ENCODE data around the gene DRP2. TPM values are rescaled to one million over a fixed set of nuclear protein-coding genes. Genes with fewer than 3 reads are reported as not detected.
"Not testable (repeated sequence)": the region's sequence is repeated elsewhere in the genome, so short reads cannot be mapped to it uniquely, and the experiment has no call there.

The DRP2 gene, protein sequence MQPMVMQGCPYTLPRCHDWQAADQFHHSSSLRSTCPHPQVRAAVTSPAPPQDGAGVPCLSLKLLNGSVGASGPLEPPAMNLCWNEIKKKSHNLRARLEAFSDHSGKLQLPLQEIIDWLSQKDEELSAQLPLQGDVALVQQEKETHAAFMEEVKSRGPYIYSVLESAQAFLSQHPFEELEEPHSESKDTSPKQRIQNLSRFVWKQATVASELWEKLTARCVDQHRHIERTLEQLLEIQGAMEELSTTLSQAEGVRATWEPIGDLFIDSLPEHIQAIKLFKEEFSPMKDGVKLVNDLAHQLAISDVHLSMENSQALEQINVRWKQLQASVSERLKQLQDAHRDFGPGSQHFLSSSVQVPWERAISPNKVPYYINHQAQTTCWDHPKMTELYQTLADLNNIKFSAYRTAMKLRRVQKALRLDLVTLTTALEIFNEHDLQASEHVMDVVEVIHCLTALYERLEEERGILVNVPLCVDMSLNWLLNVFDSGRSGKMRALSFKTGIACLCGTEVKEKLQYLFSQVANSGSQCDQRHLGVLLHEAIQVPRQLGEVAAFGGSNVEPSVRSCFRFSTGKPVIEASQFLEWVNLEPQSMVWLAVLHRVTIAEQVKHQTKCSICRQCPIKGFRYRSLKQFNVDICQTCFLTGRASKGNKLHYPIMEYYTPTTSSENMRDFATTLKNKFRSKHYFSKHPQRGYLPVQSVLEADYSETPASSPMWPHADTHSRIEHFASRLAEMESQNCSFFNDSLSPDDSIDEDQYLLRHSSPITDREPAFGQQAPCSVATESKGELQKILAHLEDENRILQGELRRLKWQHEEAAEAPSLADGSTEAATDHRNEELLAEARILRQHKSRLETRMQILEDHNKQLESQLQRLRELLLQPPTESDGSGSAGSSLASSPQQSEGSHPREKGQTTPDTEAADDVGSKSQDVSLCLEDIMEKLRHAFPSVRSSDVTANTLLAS
- total RNA-seq: 0.82 TPM in 2 replicates

DNA sequence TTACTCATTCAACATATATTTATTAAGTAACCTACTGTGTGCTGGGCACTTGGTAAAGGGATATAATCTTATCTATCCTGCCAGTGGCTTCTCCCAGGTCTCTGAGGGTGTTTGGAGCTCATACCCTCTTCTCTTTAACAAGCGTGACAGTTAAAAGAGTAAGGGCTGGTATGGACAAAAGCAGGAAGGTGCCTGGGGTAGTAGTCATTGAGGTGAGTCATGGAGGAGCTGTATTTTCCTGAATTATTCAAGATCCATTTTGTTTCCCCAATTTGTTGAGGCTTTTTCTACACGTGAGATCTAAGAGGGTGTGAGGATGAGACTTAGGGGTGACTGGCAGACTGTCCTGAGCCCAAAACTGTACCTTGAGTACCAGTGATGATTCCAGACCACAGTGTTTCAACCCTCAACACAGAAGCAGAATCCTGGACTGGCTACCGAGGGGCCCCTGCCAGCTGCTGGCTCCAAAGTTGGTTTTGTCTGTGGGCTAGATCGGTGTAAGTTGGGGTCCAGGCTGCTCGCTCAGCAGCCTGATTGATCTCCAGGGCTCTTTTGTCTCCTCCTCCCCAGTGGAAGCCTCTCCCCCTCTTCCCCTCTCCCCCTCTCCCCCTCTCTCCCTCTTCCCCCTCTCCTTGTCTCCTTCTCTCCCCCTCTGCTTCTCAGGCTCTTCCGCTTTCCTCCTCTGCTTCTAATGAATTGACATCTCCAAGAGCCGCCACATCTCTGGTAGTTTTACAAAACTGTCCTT is at the start of gene DRP2:
Gene DRP2, plus strand, starts transcription at position 671 of the 748 bp plus-strand sequence. CDS start 11,862 bp downstream, outside the sequence.
- intact Hi-C loops (cut with micrococcal nuclease): no loop called here

DNA sequence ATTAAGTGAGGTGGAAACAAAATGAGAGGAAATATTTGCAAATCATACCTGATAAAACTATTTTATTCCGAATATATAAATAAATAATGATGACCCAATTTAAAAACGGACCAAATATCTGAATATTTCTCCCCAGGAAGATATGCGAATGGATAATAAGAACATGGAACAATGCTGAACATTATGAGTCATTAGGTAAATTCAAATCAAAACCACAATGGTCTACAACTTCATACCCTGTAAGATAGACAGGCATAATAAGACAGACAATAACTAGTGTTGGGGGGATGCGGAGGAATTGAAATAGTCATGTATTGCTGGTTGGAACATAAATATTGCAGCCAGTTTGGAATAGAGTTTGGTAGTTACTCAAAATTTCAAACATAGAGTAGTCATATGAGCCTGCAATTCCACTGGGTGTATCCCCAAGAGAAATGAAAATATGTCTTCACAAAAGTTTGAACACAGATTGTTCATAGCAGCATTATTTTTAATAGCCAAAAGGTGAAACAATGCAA is 47.6 kb upstream of the DRP2 start:
- intact Hi-C loops (cut with micrococcal nuclease): no loop called here

- intact Hi-C loops (cut with micrococcal nuclease): no loop called here
Measured at GRCh38 chrX:101176439-101176838, 43.1 kb upstream of the DRP2 start.

GRCh38 chrX:101184876-101185275 is 34.7 kb upstream of the DRP2 start:
- intact Hi-C loops (cut with micrococcal nuclease): not testable (repeated sequence)

- intact Hi-C loops (cut with micrococcal nuclease): not testable (repeated sequence)
Measured at GRCh38 chrX:101187961-101188360, 31.6 kb upstream of the DRP2 start.

GRCh38 chrX:101190736-101191135 is 28.9 kb upstream of the DRP2 start:
- intact Hi-C loops (cut with micrococcal nuclease): no loop called here

- intact Hi-C loops (cut with micrococcal nuclease): no loop called here
Measured at GRCh38 chrX:101191217-101191750, 28.3 kb upstream of the DRP2 start.

GRCh38 chrX:101195442-101196173 is 24.0 kb upstream of the DRP2 start:
- intact Hi-C loops (cut with micrococcal nuclease): no loop called here

DNA sequence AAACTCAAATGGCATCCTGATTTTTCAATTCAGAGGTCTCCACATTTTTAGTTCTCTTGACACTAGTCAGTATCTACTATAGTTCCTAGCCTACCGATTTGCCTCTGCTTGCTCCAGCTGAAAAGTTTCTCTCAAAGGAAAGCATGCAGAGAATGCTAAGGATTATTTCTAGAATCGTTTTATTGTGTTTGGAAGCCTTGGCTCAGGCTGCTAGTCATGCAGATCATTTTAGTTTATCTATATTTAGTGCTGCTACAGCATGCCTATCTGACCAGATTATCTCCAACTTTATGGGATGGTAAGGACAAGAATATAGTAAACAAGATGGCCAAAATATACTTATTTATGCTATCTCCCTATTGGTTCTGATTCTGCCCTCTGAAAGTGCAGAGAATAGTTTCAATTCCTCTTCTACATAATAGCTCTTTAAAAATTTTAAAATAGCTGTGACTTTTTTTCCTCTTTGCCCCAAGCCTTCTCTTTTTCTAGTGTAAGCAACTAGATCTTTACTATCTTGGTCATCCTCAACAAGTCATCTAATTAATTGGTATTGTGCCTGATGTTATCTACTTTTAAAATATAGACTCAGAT is 15.7 kb upstream of the DRP2 start:
- intact Hi-C loops (cut with micrococcal nuclease): no loop called here

- intact Hi-C loops (cut with micrococcal nuclease): loop anchor here (1.0 kb wide), 1 partner anchor 311 kb away; no protein-coding TSS in a partner anchor
Measured at GRCh38 chrX:101206471-101206870, 13.1 kb upstream of the DRP2 start.

- intact Hi-C loops (cut with micrococcal nuclease): no loop called here
Measured at GRCh38 chrX:101208152-101208905, 11.3 kb upstream of the DRP2 start.

DNA sequence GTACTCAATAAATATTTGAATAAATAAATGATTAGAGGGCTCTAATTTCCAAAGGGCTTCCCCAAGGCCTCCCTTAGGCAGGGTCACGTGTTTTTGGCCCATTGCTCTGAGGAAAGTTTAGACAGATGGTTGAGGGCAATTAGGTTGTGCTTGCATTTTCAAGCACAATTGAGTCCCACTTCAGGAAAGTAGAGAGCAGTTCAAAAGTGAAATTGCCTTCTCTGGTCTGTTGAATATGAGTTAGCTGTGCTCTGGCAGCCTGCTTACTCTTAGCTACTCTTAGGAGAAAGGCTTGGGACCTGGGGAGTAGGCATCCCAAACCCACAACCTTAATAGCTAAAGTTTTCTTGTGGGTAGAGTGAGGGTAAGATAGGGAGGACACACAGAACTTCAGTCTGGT is 9.0 kb upstream of the DRP2 start:
- intact Hi-C loops (cut with micrococcal nuclease): no loop called here

DNA sequence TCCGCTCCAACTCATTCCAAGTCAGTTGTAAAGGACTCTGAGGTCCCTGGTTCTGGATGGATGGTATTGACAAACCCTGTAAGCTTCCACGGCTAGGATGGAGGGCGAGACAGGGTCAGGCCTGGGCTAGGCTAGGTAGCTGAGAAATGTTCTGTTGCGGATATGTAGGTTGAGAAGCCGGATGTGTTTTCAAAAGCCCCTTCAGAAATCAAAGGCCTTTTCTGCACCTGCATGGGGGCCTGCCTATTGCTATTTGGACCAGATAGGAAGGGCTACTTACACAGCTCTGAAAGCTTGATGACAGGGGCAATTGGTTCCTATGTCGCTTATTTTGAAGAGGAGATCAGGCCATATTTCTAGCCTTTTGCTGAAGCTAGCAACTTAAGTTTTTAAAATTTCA is 1.9 kb upstream of the DRP2 start:
- intact Hi-C loops (cut with micrococcal nuclease): no loop called here

- intact Hi-C loops (cut with micrococcal nuclease): no loop called here
Measured at GRCh38 chrX:101219864-101220346, 319 bp downstream of the DRP2 start.

- intact Hi-C loops (cut with micrococcal nuclease): no loop called here
Measured at GRCh38 chrX:101220662-101221260, 1.2 kb downstream of the DRP2 start.

GRCh38 chrX:101223226-101223625 is 3.6 kb downstream of the DRP2 start:
- intact Hi-C loops (cut with micrococcal nuclease): no loop called here

- intact Hi-C loops (cut with micrococcal nuclease): no loop called here
Measured at GRCh38 chrX:101229170-101229569, 9.6 kb downstream of the DRP2 start.

DNA sequence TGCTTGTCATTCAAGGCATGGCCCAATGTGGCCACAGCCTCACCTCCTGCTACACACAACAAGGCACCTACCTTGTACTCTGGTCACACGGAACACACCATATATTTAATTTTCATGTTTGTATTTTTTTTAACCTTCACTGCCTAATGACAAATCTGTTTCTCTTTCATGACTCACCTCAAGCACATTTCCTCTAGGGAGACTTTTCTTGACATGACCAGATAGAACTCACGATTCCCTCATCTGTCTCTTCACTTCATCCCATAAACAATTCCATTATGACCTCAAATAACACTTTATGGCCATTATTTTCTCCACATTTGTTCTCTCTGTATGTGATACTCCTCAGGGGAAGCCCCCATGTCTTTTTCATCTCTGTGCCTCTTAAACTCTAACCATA is 11.1 kb downstream of the DRP2 start:
- intact Hi-C loops (cut with micrococcal nuclease): no loop called here
